B cell (primary cell): Measurements from ENCODE around the gene ZBTB37.

Source experiments
- CTCF ChIP-seq: fragments of 200-600 bp; IDR thresholded peaks from one replicate; pipeline ENCODE4 v1.8.0; 2022; ENCODE audit warnings: antibody characterized with exemption, mild to moderate bottlenecking
- EZH2 ChIP-seq: IDR thresholded peaks from 2 replicates; pipeline ENCODE4 v1.6.1; 2012; ENCODE audit warnings: borderline replicate concordance, low read depth, mild to moderate bottlenecking, moderate library complexity, low read length; ENCODE audit not compliant: insufficient read depth, poor library complexity, severe bottlenecking

GRCh38 chr1:173915596-173915995, 47.4 kb downstream of the ZBTB37 start:
- no peak for TF ChIP-seq CTCF
- no peak for TF ChIP-seq EZH2
